ENCODE data around the gene AHCYL1.

The AHCYL1 gene

DNA sequence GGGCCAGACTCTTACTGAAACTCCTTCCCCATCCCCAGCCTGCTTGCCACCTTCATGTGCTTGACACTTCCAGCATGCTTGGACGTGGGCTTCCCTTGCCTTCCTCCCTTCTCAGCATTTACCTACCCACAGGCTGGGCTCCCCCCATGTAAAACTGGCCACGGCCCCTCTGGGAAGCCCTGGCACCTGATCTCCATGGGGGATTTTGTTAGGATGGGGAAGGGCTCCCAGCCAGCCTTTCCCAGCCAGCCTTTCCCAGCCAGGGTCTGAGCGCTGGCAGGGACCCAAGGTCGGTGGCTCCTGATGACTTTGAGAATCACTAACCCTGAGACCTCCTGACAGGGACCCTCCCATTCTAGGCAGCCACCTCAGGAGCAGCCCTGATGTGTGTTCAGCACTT lies 79.2 kb downstream of the AHCYL1 start:
- no peak for DNase-seq (ENCODE audit: low spot score)

DNA sequence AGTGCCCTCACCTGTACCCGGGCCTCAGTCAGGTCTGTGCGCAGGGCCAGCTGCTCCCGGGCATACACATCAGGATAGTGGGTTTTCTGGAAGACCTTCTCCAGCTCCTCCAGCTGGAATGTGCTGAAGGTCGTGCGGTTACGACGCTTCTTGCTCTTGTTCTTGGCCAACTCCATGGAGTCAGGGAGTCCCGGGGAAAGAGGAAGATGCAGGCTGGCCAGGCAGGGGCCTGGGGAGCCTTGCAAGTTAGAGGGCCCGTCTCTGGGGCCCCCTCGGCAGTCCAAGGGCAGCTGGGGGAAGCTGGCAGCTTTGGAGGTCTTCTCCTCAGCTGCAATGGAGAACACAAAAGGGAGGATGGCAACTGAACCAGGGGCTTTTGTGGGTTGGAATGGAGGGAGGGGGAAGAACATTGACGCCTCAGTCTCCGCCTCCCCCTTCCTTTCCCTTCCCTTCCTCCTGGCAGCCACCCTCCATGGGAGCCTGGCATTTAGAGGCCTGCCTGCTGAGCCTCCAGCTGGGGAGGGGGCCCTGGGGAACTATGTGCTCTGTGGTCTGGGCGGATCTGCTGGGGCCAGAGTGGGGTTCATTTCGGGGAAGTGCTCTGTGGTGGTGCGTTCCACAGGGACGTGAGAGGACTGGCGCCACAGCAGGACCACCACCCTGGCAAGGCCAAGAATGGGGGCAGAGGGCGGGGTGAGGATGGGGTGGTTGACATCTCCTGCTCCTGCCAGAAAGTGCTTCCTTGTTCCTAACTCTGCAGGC lies 80.2 kb downstream of the AHCYL1 start:
- DNase-seq (ENCODE audit: low spot score): no peak

- no peak for DNase-seq (ENCODE audit: low spot score)
Observed at GRCh38 chr1:110065841-110066240, 81.3 kb downstream of the AHCYL1 start.

DNA sequence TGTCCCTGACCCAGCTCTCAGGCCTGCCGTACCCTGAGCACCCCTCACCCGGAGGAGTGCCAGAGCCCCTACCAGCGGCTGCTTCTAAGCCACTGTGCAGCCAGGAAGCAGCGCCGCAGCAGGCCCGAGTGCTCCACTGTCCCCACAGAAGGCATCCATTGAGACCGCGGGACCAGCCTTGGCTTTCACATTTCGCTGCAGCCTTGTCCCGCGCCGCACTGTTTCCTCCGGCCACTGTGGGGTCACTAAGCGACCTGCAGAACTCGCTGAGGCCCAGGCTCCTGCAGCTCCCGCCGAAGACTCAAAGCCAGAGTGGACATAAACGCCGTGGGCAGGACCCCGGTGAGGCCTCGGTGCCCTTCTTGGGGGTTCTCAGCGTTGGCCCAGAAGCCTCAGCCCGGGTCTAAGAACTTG lies 82.9 kb downstream of the AHCYL1 start:
- DNase-seq (ENCODE audit: low spot score): no peak

- DNase-seq (ENCODE audit: low spot score): no peak
Observed at GRCh38 chr1:110067893-110068645, 83.5 kb downstream of the AHCYL1 start.

- DNase-seq (ENCODE audit: low spot score): no peak
Observed at GRCh38 chr1:110068646-110069403, 84.3 kb downstream of the AHCYL1 start.

DNA sequence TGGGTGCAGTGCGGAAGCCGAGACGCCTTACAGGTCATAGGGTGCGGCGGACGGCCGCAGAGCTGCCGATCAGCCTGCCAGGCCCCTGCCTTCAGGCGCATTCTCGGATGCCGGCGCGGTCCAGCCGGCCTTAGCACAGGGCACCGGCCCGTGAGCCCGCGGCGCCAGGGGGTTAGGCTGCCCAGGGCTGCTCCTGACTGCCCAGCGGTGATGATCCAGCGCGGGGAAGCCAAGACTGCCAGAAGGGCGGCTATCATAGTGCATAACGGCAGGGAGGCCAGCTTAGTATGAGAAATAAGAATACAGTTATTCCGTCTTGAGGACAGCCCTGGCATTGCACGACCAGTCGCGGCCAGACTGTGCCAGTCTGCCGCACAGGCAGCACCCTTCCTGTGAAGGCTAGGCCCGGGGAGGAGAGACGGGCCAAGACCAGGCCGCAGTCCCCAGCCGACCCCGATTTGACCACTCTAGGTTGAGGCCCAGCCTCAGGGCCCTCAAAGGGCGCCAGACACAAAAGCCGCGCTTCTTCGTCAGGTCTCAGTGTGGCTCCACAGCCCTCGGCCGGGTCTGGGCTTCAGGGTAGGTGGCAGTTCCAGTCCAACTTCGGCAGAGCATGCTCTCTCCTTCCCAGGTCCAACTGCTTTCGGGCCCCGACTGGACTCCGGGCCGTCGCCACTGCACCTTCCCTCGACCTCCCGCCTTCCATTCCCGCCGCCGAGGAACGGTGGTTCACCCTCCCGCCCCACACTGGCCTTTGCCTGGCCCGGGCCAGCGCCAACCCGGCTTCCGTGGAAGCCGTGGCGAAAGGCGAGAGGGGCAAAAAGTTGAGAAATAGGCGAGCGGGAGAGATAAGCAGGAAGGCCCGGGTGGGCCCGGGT lies 85.1 kb downstream of the AHCYL1 start:
- DNase-seq (ENCODE audit: low spot score): no peak

- no peak for DNase-seq (ENCODE audit: low spot score)
Observed at GRCh38 chr1:110070282-110070669, 85.7 kb downstream of the AHCYL1 start.

DNA sequence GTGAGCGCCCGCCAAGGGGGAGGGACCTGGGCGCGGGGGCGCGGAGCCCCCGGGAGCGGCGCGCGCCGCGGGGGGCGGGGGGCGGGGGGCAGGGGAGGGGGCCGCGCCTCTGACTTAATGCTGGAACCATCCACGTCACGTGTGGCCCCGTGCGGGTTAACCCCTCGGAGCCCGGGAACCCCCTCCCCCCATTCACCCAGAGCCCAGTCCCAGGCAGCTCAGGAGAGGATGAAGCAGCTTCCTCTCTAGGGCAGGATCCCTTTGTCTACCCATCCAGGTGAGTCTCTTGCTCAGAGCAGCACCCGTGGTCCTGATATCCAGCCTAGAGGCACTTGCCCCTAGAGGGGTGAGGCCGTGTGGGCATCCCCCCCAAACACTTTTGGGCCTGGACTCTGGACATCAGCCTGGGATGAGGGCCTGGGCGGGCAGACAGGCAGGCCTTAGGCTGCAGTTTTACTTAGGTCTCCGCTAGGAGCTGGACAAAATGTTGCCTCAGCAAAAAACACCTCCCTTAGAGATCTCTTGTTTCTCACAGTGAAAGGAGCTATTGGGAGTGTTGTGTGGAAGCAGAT lies 86.2 kb downstream of the AHCYL1 start, which contains the start of gene ALX3:
Gene ALX3 (minus strand): TSS at position 2 of the 572 bp plus-strand sequence. CDS start 60 bp downstream, outside the sequence.
- no peak for DNase-seq (ENCODE audit: low spot score)

Measured in COLO829 (cell line).